ENCODE results near the gene ELL2.

The ELL2 gene

GRCh38 chr5:95918421-95919006 is 43.1 kb downstream of the ELL2 start:
- peaks cover 9% of the 10 kb centered on the region for H3K36me3 ChIP-seq (ENCODE audit: control insufficient read depth, insufficient read depth, low read length)
- no peak for TF ChIP-seq CTCF (IDR thresholded peaks at IDR 0.05; ENCODE audit: insufficient read depth, low read length, poor library complexity, severe bottlenecking)
- no peaks in the 10 kb centered on the region for H3K27me3 ChIP-seq (replicated peaks; ENCODE audit: control insufficient read depth, insufficient read depth, low read length)
- no peak for DNase-seq (ENCODE audit: extremely low read depth, insufficient read length)
- H3K4me3 ChIP-seq (replicated peaks; ENCODE audit: low read depth, low read length) = no peak overlapping the region

GRCh38 chr5:95917207-95917606 is 44.4 kb downstream of the ELL2 start:
- DNase-seq (ENCODE audit: extremely low read depth, insufficient read length) = no peak
- Histone ChIP-seq H3K36me3 (ENCODE audit: control insufficient read depth, insufficient read depth, low read length) (peaks cover 7% of the 10 kb centered on the region), H3K27me3 (replicated peaks; ENCODE audit: control insufficient read depth, insufficient read depth, low read length) (no peaks in the 10 kb centered on the region), H3K4me3 (replicated peaks; ENCODE audit: low read depth, low read length) (no peak overlapping the region)
- TF ChIP-seq CTCF (IDR thresholded peaks at IDR 0.05; ENCODE audit: insufficient read depth, low read length, poor library complexity, severe bottlenecking) = no peak

GRCh38 chr5:95916687-95917085 is 45.0 kb downstream of the ELL2 start:
- H3K27me3 ChIP-seq (replicated peaks; ENCODE audit: control insufficient read depth, insufficient read depth, low read length) = no peaks in the 10 kb centered on the region
- no peak for DNase-seq (ENCODE audit: extremely low read depth, insufficient read length)
- H3K4me3 ChIP-seq (replicated peaks; ENCODE audit: low read depth, low read length) = no peak overlapping the region; the same call in 1 of the 2 replicates
- H3K36me3 ChIP-seq (ENCODE audit: control insufficient read depth, insufficient read depth, low read length) = peaks cover 8% of the 10 kb centered on the region
- TF ChIP-seq CTCF (IDR thresholded peaks at IDR 0.05; ENCODE audit: insufficient read depth, low read length, poor library complexity, severe bottlenecking) = no peak

- TF ChIP-seq CTCF (IDR thresholded peaks at IDR 0.05; ENCODE audit: insufficient read depth, low read length, poor library complexity, severe bottlenecking) = no peak
Observed at GRCh38 chr5:95915999-95916686, 45.5 kb downstream of the ELL2 start.

GRCh38 chr5:95913663-95914062 is 48.0 kb downstream of the ELL2 start:
- Histone ChIP-seq H3K27me3 (replicated peaks; ENCODE audit: control insufficient read depth, insufficient read depth, low read length) (no peaks in the 10 kb centered on the region), H3K4me3 (replicated peaks; ENCODE audit: low read depth, low read length) (no peak overlapping the region), H3K36me3 (ENCODE audit: control insufficient read depth, insufficient read depth, low read length) (peaks cover 5% of the 10 kb centered on the region)
- no peak for DNase-seq (ENCODE audit: extremely low read depth, insufficient read length)
- no peak for TF ChIP-seq CTCF (IDR thresholded peaks at IDR 0.05; ENCODE audit: insufficient read depth, low read length, poor library complexity, severe bottlenecking)

More at GRCh38 chr5:95915999-95916686, 45.5 kb downstream of the ELL2 start:
- no peak for DNase-seq (ENCODE audit: extremely low read depth, insufficient read length)
- Histone ChIP-seq H3K36me3 (ENCODE audit: control insufficient read depth, insufficient read depth, low read length) (peaks cover 6% of the 10 kb centered on the region), H3K4me3 (replicated peaks; ENCODE audit: low read depth, low read length) (no peak overlapping the region; the same call in 1 of the 2 replicates), H3K27me3 (replicated peaks; ENCODE audit: control insufficient read depth, insufficient read depth, low read length) (no peaks in the 10 kb centered on the region)

Measured in GM06990 (cell line).